GM21825 (cell line): ENCODE data around the gene MYO16.

Experiments
- ATAC-seq: cut with Tn5 transposase; IDR thresholded peaks from one replicate; pipeline ENCODE4 v1.9.1; 2021; ENCODE audit warnings: mild to moderate bottlenecking, moderate library complexity; ENCODE audit not compliant: unreplicated experiment

Gene MYO16

DNA sequence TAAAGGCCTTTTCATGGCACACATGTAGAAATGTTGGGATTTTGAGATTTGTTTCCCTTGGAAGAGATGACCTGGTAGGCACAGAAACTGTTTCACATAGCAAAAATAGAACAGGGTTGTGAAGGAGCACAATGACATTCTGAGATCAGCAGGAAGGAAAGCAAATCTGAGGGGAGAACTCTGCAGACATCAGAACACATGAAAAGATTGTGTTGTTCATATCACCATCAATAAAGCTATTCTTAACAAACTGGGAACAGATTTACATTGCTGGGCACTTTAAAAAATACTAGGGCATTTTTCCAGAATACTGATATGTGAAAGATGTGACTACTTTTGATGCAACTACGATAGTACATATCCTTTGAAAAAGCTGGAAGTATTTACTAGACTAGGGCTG, 481.7 kb downstream of the MYO16 start:
- ATAC-seq, result no peak

DNA sequence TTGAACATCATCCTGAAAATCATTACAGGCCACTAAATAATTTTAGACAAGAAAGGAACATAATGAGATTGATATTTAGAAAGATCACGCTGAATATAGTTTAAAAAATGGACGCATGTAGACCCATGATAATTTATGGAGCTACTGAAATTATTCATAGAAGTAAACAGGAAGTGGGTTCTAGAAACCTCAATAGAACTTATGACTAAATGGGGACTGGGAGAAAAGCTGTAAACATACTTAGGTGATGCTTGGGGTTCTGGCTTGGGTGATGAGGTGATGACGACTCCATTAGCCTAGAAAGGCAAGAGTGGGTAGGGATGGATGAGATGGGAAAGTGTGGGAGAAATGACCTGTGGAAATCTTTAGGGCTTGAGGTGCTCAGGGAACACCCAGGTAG, 484.0 kb downstream of the MYO16 start:
- no peak for ATAC-seq

DNA sequence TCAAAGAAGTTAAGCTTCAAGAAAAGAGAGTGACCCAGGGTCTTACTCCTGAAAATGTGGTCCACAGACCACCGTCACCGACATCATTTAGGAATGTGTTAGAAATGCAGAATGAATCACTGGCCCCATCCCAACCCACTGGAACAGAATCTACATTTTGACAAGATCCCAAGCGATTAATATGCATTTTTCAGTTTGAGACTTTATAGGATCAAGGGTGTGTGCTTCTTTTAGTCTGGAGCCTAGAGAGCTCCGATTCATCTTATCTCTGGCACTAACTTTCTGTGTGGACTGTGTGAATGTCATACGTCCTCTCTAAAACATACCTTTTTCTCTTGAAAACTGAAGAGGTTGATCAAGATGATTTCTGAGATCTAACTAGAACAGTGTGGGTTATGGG, 484.8 kb downstream of the MYO16 start:
- ATAC-seq, result no peak

DNA sequence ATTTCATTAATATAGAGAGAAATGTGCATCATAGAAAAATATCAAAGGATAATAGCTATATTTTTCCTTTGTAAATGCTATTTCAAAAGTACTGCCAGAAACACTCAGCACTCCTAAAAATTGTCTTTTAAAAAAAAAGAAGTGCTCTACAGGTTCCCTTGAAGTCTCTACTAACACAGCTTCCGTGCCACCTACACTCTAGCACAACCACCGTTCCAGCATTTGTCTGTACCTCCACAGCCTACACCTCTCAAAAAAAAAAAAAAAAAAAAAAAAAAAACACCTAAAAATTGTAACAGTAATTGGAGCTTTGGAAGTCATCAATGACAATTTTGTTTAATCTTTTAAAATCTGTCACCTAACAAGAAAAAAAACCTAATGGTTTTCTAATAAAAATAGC, 485.6 kb downstream of the MYO16 start:
- ATAC-seq, result no peak

DNA sequence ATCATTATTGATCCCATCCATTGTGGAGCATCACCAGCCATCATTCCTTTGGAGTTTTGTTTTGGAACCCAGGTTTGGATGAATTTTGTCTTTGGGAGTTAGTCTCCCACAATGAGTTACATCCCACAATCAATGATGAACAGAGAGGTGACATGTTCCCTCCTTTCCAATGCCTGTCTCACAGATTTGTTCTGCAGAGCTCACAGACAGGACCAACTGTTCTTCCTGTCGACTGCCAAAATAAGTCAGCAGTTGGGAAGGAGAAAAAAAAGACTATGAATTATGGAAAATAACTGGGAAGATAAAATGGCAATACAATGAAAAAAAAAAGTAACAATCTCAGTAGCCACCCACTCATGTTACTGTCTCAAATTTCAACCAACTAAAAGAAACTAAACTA, 489.1 kb downstream of the MYO16 start:
- ATAC-seq, result no peak

DNA sequence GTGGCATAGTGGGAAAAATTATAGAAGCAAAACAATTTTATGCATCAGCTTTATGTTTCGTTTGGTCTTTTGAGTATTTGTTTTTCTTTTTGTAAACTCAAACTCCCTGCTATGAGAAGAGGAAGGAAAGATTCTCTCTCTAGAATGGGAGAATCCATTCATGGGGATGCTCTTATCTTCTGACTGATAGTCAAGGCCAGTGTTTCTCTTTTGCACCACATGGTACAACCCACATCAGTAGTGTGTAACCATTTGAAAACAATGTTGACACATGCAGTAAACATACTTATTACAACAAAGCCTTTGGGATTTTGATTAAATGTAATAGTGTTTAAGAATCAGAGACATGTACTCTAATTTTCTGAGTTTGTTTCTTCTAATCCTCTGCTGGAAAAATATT, 490.5 kb downstream of the MYO16 start:
- ATAC-seq, result no peak

DNA sequence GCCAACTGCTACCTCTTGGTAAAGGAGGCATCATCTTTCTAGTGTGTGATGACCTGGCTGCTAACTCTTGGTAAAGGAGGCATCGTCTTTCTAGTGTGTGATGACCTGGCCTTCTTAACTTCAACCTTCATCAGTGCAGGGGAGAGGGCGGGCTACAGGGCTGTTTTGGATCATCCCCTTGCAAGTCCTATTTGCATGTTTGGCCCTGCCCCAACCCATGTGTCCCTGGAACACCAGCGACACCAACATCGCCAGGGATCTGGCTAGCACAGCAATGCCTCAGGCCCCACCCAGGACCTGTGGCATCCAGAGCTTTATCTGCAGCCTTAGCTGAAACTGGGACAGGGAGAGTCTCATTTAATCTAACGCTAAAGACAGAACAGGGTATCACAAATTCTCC, 492.4 kb downstream of the MYO16 start:
- ATAC-seq, result no peak

DNA sequence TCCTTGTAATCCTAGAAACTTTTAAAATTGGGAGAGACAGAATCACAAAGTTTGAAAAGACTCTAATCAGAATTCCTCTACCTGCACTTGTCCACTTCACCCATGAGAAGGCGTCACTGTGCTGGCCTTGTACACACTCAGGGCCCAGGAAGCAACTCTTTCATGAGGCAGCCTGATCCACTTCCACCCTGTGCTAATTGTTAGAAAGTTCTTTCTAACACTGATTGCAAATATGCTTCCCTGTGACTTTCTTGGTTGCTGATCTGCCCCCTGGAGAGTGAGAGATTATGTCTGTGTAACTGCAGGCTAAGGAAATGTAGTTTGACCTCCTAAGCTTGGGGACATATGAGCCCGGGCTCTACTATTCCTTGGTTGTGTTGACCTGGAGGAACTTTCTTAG, 494.6 kb downstream of the MYO16 start:
- no peak for ATAC-seq

DNA sequence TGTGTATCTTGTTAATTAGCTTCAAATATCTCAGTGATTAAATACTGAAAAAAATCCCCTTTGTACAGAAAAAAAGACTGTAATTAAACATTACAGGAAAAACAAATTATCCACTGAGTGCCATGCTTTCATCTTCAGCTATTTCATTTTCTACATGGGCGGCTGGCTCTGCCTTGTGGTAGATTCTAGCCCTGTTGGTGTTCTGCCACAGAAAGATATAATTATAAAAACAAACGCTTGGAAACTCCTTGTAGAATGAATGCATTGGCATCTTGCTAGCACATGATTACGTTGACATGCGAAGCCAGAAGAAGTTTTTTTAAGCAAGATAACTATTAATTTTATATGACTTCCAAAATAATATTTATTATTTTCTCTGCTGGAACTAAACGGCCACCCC, 496.8 kb downstream of the MYO16 start:
- no peak for ATAC-seq

DNA sequence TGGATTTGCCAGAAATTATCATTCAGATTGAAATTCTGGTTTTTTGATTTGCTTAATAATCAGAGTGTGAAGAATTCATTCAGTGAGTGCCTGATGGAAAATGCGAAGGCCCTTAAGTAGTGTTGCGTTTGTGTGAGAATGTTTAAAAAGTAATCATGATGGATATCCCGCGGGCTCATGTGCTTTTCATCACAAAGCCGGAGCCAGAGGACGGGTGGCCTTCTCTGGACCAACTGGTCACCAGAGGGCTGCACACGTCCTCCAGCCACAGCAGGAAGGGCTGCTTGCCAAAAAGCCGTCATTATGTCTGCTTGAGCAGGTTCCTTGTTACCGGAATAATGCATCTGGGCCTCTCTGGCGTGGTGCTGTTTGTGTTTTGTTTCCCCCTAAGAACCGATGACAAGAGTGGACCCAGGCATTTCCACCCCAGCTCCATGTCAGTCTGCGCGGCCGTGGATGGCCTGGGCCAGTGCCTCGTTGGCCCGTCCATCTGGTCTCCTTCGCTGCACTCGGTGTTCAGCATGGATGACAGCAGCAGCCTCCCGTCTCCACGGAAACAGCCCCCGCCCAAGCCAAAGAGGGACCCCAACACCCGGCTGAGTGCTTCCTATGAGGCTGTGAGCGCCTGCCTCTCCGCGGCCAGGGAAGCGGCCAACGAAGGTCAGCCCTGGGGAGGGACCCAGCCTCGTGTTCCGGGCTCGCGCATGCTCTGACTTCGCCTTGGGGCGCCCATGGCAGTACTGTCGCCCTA, 497.7 kb downstream of the MYO16 start:
- ATAC-seq, result no peak

DNA sequence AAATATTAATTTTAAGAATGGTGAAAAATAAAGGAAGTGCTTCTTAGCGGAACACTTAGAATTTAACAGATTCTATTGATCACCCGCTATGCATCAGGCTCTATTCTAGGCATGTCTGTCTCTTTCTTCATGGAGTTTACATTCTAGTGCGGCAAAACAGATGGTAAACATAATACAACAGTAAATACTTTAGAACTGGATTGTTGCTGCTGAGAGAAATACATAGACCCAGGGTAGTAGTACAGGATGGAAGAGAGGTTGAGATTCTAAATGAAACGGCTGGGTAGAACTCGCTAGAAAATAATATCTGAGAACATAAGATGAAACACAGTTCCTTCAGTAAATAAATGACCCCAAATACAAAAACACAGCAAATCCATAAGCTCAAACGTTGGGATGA, 498.7 kb downstream of the MYO16 start:
- ATAC-seq, result no peak

DNA sequence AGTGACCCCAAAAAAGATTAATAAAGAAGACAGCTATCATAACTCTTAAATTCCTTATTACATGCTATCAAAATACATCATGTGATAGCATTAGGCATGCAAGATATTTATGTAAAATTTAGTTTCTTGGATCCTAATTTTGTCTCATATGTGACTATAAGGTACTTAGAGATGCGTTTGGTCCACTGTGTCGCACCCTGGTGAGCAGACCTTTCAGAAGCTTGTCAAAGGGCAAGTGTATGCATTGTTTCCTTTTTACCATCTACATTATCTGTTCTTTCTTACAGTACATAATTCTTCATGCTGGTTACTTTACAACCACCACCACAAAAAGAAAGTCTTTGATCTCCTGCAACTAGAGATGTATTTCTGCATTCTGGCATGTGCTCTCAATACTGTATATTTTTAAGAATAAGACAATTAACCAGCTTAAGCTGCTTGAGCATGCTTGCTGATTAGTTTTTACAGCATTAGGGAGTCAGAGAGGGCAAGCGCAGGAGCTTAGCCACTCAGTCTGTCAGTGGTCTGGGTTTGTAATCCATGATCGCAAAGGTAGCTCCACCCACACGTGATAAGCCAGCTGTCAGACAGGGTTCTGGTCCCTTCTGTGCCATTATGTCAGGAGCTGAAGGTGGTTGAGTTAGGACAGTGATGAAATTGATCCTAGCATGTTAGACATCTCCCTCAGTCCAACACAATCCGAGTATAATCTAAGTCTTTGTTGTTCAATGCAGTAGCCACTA, 500.9 kb downstream of the MYO16 start:
- no peak for ATAC-seq

DNA sequence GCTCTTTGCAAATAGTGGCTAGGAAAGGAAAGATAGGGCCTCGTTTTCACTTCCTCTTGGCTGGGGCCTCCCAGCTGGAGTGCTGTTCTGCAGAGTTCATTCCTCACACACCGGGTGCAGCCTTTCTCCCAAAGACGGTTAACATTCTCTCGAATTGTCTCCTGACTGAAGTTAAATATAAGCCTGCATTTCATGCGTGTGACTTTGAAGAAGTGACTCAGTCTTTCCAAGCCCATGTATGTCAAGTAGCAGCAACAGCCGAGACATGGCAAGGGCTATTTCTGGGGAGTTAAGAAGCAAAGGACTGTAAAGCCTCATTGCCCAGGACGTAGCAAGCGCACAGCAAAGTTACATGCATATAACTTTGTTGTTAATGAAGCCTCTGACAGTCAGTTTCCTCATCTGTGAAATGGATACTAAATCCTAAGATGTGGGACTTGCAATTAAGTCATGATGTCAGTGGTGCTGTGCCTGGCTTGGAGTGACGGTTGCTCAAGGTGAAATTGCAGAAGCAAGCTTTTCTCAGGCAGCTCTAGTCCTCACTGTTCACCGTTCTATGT, 502.4 kb downstream of the MYO16 start:
- peak; percentile 89 for ATAC-seq

DNA sequence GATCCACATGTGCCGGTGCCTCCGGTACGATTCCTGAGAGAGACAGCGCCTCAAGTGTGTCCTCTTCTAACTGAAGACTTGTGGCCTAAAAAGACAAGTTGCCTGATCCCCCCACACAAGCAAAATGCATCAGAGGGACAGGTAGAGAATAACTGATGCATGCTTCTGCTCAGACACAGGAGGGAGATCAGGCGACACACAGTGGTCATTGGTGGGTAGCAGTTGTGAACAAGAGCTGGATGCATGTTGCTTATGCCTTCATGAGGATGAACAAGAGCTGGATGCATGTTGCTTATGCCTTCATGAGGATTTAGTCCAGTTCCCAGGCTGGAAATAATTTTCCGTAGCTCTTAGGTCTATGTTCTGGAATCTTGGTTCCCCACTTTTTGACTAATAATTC, 505.6 kb downstream of the MYO16 start:
- ATAC-seq, result no peak

DNA sequence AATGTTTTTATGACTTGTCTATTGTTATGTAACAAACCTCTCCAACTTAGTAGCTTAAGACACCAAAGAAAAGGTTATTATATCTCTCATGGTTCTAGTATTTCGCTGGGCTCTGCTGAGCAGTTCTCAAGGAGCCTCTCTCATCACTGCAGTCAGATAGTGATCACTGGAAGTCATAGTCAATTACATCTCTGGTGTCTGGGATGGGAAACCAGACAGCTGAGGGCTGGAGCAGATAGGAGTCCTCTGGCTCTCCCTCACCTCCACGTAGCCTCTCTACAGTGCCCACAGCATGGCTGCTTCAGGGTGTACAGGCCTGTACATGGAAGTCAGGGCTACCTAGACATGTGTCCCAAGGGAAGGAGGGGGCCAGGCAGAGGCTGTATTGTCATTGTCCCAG, 507.5 kb downstream of the MYO16 start:
- ATAC-seq, result no peak

DNA sequence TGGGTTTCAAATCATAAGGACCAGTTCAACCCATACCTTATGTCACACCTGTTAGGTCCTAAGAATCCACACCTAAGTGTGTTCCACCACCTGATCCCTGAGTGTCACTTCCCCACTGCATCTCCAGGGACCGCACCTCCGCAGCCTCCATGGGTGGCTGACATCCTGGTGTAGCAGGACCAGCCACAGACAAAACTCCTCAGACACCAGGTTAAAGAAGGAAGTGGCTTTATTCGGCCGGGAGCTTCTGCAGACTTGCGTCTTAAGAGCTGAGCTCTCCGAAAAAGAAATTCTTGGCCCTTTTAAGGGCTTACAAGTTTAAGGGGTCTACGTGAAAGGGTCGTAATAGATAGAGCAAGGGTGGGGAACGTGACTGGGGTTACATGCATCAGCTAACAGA, 509.9 kb downstream of the MYO16 start:
- ATAC-seq, result no peak

DNA sequence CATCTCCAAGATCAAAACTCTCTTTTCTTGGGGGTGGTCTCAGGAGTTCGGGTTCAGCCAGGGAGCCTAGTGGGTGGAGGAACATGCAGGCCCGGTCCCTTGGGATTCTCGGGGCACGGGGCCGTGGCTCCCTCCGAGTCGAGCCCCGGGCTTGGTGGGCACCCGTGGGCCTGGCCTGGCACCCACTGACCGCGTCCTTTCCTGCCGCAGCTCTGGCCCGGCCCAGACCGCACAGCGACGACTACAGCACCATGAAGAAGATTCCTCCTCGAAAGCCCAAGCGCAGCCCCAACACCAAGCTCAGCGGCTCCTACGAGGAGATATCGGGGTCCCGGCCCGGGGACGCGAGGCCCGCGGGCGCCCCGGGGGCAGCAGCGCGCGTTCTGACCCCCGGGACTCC, 510.6 kb downstream of the MYO16 start:
- no peak for ATAC-seq

DNA sequence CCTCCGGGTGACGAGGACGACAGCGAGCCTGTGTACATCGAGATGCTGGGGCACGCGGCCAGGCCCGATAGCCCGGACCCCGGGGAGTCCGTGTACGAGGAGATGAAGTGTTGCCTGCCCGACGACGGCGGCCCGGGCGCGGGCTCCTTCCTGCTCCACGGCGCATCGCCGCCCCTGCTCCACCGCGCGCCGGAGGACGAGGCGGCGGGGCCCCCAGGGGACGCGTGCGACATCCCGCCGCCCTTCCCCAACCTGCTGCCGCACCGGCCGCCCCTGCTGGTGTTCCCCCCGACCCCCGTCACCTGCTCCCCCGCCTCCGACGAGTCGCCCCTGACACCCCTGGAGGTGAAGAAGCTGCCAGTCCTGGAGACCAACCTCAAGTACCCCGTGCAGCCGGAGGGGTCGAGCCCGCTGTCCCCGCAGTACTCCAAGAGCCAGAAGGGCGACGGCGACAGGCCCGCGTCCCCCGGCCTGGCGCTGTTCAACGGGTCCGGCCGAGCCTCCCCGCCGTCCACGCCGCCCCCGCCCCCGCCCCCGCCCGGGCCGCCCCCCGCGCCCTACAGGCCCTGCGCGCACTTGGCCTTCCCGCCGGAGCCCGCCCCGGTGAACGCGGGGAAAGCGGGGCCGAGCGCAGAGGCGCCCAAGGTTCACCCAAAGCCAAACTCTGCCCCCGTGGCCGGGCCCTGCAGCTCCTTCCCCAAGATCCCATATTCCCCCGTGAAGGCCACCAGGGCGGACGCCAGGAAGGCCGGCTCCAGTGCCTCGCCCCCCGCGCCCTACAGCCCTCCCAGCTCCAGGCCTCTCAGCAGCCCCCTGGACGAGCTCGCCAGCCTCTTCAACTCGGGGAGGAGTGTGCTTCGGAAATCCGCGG, 511.3 kb downstream of the MYO16 start:
- no peak for ATAC-seq

DNA sequence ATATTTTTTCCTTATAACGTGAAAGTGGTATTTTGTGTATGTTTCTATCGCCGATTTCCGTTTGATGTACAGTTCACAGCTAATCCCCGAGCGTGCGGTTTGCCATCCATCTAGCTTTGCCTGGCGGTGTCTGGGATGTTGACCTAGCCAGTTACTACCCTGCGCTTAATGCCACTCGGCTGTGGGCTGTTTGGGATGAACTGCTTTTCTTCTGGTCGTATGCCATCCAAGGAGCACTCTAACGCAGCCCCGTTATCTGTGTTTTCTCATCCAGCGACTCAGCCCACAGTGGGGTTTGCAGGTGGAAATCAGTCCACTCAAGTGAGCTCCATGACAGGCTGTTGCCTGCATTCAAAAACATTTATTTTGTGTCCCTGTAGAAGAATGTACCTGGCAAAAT, 512.3 kb downstream of the MYO16 start:
- no peak for ATAC-seq

DNA sequence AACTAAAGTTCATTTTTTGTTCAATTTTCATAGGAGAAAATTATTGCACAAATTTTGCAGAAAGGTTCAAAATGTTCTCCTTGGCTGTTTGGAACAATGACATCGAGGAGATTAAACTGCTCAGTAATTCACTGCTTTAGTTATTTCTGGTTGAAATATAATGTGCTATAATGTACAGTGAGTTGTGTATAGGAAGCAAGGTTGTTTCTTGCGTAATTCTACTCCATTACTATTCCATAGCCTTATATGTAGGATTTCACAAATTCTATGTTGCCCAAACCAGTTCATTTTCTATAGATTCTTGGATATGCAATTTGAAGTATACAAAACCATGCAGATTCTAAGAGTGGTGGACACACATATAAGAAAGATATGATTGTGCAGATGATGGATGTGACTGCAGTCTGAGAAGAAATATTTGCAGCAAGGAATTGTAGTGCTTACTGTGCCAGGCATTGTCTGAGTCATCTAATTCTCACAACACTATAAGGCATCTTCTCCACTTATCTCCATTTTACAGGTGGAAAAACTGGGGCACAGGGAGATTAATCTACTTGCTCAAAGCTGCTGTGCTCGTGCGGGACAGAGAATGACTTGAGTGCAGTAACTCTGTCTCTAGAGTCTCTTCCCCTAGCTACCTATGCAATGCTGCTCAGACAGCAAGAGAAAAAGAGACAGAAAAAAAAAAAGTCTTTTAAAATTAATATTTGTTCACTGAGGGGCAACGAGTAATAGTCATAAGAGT, 515.5 kb downstream of the MYO16 start:
- ATAC-seq, result no peak

DNA sequence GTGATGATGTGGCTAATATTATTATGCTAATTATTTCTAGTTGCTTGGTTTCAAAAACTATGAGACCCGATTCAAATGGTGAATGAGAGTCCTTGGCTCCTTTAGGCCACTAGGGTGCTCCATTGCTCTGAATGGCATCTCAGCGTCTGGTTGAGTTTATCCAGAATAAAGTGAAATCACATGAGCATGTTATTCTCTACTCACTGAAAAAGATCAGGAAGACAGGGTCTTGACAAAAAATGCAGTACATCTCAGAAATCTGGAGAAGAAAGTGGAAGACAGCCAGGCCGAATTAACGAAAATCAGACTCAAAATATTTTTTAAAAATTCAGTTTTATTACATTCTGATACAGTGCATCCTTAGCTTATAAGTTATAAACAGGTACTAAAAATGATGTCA, 516.2 kb downstream of the MYO16 start:
- peak; percentile 87 for ATAC-seq
